Activated naive CD4-positive, alpha-beta T cell treated with Interleukin-2 at 50 U/mL for 16 hours (primary cell): ENCODE data around the gene TRAPPC3L.

ENCODE experiments used
- DNase-seq: peaks from one replicate; pipeline ENCODE4 v3.0.0-alpha.2; 2020

Gene TRAPPC3L

DNA sequence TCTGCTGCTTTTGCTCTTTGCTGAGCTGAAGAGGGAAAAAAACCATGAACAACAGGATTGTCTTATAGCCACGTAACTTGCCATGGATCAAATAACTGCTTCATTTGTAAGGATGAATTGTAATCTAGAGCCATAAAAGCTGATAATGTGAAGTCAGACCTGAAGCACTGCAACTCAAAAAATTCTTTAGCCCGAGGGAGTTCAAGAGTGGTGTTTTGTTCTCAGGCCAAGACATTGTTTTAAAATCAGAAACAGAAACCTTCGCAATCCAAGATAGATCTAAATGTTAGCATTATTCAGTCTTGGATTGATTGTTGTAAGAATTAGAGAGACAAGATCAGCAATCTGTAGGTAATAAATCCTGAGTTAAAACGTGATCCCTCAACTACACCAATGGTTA lies at the start of gene TRAPPC3L:
Gene TRAPPC3L (minus strand): TSS at position 34 of the 400 bp plus-strand sequence. CDS start 170 bp downstream, outside the sequence.
- DNase-seq, result no peak

DNA sequence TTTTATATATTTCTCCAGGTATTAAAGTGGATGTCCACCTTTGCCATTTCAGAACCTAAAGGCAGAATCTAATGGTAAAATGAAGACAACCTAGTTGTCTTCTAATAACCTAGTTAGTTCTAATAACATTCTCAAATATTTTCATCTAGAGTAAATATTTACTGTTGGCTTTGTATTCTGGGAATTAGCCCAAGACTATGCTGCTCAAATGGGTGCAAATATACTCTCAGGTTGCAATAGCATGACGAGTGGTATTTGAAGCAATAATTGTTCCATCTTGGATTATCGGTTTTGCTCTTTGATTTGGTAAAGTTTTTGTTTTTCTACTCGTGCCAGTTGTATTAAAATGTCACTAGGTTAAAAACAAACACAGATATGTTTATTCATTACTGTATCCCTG lies 49.8 kb upstream of the TRAPPC3L start:
- DNase-seq, result no peak

DNA sequence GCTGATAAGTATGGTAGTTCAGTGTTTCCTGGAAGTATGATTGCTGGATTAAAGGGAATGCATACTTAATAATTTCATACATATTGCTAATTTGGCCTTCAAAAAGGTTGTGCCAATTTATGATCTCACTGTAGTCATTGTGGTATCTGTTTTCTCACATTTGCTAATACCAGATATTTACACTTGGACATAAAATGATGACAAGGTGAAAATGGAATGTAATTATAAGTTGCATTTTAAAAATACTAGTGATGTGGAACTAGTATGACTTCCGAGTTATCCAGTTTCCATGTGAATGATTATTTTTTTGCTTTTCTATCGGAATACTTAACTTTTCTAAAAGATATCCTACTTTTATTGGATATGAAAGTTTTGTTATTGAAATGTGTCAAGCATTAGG lies 41.3 kb upstream of the TRAPPC3L start:
- DNase-seq, result no peak

DNA sequence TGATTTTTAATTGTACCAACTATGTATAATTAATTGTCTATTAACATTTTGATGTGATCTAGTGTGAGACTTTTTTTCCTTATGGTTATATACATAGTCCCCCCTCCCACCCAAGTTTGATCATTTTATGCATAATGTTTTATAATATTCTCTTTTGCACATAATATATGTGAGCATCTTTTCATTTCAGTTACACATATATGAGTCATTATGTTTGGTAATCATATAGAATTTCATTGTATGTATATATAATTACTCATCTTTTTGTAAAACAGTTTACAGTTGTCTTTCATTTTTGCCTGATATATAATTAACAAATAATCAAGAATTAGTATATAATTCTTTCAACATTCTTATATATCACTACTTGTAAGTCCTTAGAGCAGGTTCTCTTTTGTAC lies 40.8 kb upstream of the TRAPPC3L start:
- DNase-seq, result no peak

DNA sequence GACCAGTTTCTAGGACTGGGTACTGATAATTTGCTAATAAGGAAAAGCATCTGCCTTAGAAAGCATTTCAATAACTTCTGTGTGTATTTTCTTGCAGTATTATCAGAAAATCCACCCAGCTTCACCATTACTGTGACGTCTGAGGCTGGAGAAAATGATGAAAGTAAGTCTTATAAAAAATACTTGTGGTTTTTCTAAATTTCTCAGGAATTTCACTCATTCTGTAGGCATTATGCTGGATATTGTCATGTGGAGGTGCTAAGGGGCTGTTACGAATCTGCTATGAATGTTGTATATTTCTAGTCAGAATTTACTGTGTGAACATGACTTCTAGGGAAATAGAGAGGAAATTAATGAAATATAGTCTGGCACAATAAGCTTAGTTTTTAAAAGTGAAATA lies 34.7 kb upstream of the TRAPPC3L start:
- no peak for DNase-seq

DNA sequence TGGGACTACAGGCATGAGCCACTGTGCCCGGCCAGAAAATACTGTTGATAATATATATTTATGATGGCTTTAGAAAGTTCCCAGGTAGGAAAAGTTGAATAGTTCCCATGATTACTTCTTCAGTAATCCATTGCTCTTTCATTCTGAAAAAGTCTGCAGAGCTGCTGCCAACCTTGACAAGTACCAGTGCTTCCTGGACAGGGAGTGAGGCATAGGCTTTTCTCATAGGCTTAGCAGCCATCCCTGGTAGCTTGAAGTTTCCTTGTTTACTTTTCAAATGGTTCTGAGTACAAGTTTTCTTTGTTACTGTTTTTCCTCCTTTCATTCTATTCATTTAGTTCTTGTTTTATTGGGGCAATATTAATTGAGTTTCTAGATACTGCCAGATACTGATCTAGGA lies 33.7 kb upstream of the TRAPPC3L start:
- no peak for DNase-seq

DNA sequence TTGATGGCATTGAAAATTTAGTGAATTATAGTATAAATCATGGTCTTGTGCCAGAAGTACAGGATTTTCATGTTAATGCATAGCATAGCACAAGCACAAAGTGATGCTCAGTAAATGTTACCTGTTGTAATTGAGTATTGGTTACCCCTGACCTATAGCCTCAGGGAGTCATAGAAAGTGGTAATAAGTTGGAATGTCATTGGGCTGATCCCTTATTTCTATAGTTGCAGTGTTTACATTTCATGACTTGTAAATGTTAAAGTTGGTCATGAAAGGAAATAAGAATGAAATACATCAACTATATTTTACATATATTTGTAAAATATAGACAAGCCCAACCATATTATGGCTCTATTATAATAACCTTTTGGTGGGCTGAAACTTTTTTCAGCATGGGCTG lies 32.9 kb upstream of the TRAPPC3L start:
- no peak for DNase-seq

DNA sequence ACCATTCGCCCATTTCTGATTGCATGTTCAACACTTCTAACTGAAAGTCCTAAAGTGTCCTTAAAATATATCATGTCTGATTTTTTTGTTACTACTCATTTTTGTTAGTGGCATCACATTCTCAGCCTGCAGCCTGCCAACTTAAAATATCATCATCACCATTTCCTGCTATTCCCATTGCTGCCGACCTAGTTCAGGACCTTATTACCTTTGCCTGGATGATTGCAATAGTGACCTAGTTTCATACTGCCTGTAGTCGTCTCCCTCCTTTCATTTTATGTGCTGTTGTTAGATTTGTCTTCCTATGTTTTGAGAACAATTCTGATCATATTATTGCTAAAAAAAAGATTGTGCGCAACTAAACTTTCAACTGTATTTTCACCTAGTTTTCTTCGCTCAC lies 32.0 kb upstream of the TRAPPC3L start:
- no peak for DNase-seq

DNA sequence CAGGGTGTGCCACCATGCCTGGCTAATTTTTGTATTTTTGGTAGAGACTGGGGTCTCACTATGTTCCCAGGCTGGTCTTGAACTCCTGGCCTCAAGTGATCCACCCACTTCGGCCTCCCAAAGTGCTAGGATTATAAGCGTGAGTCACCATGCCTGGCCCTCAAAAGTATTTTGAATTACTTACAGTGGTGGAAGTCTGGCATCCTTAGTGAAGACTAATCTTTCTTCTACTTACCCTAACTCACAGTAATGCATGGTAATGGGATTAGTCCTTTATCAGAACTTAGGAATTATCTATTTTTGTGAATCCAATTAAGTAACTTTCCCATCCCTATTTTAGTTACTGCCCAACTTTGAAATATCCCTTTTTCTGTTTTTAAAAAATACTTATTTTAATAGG lies 29.7 kb upstream of the TRAPPC3L start:
- no peak for DNase-seq

DNA sequence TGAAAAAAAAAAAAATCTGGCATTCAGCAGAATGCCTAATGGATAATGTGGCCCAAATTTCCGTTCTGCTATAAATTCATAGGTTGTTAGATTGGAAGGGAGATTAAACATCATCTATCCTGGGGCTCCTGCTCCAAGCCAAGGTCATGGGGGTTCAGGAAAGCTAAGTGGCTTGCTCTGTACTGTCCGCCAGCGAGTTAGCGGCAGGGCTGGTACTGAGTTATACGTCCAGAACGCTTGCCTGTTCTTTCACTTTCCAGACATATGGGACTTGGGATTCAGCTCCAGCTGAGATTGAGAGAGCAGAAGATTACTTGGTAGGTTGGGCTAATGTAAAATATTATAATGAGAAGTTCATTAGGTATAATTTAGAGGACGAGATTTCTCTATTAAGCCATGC lies 26.7 kb upstream of the TRAPPC3L start:
- no peak for DNase-seq

DNA sequence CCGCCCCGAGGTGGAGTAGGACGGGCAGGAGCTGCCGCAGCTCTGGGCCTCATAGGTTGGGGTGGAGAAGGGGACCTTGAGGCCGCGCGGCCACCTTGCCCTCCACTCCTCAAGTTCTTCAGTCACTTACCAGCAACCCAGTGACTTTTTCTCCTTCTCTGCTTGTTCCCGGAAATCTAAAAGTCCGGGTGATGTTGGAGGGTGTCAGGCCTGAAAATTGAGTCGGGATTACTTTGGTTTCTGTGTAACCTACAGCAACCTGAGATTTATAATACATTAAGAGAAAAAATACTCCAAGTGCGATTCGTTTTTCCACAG lies 26.2 kb upstream of the TRAPPC3L start:
- DNase-seq, result no peak

DNA sequence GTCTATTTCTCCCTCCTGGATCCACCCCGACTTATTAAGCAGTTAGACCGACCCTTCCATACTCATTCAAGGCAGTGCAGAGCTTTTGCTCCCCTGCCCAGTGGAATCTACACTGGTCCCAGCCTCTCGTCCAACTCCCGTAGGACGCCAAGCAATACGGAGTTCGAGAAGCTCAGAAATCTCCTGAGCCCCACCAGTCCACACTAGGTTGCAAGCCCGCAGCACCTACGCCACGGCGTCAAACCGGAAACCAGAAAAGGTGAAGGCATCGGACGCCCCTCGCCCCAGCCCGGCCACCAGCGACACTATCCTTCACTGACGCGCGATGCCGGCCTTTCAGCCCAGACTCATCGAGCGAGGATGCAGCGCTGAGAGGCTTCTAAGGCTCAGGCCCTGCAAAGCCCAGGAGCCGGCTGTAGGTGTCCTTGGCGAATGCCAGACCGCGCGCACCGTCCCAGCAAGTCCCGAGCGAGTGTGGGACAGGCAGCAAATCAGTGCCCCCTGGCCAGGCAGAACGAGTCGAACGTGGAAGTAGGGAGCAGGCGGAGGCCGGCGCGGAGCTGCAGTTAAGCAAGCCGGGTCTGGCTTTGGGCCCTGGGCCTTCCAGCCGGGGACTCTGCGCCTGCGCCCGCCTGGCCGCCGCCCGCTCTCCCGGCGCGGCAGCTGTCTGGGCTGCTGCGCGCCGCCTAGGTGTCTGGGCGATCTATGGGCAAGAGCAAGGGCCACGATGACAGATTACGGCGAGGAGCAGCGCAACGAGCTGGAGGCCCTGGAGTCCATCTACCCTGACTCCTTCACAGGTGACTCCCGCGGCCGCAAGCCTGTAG lies 25.6 kb upstream of the TRAPPC3L start, which contains the start of gene RWDD1:
Gene RWDD1 (plus strand): TSS at position 649 of the 827 bp plus-strand sequence. CDS start 79 bp downstream, at position 728.
- DNase-seq, result peak; percentile 99

DNA sequence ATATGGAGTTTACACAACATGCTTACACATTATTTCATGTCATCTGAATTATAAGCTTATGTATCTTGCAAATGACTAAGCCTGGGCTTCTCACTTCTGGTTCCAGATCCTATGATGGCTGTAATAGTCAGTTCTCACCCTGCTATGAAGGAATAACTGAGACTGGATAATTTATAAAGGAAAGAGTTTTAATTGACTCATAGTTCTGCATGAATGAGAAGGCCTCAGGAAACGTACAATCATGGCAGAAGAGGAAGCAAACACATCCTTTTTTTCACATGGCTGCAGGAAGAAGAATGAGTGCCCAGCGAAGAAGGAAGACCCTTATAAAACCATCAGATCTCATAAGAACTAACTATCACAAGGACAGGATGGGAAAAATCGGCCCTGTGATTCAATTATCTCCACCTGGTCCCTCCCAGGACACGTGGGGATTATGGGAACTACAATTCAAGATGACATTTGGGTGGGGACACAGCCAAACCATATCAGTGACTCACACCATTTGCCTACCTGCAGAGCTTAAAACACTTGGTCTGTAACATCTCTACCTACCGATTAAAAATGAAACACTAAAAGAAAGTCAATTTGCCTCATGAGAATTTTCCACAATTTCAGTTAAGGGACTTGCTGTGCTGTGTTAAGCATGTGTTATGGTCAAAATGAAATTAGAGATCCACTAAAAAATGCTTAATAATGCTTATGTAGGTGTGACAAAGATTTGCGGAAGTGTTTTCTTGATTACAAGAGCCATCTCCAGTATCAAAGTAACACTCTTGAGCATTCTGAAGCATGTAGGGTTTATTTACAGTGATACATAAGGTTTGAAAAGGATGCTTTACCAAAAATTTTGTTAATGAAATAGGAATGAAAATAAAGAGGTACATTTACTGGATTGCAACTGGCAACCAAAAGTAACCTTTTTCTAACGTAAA lies 23.6 kb upstream of the TRAPPC3L start:
- no peak for DNase-seq

DNA sequence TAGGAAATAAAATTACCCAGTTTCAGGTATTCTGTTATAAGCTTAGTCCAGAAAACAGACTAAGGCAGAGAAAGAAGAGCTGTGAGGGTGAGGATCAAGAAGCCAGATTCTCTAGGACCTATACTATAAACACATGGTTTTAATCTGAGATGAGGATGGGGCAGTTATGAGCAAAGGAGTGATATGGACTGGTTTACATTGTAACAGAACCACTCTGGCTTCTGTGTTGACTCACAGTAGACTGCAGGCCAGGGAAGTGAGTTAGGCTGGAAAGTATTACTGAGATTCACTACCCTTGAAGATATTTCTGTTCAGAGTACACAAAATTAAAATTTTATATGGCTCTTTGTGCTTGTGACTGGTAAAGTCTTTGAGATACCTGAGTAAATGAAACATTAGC lies 22.6 kb upstream of the TRAPPC3L start:
- DNase-seq, result no peak

DNA sequence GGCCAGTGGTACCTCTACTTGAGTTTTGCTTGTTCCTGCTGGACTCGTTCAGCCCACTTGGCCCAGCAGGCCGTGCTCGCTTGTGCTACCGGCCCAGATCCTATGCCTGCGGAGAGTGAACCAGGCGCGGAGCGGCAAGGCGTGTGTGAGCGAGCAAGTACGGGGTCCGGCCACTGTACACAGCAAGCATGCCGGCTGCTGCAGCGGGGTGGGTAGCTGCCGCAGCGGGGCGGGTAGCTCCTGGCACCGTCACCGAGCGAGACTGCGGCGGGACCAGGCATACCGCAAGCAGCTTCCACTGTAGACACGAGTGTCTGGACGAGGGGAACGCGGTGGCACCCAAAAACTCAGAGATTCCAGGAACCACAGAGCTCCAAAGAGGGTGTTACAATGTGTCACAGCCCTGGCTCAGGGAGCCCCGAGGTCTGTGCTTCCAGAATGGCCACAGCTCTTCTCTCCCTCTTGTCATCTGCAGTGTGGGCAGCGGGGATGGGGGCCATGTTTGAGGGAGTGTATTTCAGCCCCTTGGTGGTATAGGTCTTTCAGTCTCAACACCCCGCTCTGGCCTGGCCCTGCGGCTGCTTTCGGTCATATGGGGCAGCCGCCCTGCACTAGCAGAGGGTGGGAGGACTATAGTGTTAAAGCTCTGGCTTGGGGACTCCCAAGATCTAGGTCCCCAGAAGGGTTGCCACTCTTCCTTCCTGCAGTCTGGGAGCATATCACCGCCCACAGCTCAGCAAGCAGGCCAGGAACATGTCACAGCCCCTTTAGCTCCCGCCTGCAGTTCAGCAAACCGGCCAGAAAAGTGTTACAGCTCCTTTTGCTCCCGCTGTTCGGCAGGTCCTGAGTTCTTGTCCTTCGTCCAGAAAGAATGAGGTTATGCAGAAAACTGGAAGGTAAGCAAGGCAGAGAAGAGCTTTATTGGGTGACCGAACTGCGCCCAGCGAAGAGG lies 19.7 kb upstream of the TRAPPC3L start:
- DNase-seq, result no peak

DNA sequence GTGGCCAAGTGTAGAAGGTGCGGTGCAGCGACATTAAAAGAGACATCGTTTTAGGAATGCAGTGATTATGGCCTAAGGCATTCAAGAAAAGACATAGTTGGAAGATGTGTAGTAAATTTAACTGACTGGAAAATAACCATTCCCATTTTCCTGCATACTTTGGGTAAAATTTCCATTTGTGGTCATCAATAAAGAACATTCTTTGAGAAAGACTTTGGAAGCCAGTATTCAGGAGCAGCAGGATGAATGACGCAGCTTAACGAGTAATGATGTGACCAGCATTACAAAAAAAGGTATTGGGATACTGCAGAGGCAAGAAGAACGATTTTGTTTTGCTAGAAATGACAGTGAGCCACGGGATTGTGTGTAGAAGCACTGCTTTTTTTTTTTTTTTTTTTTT lies 18.8 kb upstream of the TRAPPC3L start:
- no peak for DNase-seq

DNA sequence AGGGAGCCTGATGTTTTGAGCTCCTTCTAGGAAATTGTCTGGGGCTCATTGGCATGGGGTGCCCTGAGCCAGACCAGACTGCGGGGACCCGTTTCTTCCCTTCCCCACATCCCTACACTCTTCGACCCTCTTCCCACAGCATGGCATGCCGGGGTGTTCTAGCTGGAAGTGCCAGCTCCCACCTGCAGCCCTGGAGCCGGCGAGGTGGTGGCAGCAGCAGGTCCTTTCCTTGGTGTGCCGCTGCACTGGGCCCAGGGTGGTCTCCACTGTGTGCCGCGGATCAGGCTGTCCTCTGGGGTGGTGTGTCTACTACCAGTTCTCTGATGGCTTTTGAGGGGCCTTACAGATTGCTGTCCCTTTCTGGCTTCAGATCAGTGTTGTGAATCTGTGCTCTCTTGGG lies 18.3 kb upstream of the TRAPPC3L start:
- DNase-seq, result no peak

DNA sequence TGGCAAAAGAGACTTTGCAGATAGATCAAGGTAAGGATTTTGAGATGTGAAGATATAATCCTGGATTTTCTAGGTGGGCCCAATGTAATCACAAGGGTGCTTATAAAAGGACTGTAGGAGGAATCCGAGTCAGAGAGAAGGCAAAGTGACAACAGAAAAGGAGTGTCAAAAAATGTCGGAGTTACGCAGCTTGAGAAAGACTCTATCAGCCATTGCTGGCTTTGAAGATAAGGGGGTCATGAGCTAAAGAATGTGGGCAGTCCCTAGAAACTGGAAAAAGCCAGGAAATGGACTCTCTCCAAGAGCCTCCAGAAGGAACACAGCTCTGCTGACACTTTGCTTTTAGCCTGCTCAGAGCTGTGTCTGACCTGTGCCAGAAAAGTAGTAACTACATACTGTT lies 17.1 kb upstream of the TRAPPC3L start:
- DNase-seq, result no peak

DNA sequence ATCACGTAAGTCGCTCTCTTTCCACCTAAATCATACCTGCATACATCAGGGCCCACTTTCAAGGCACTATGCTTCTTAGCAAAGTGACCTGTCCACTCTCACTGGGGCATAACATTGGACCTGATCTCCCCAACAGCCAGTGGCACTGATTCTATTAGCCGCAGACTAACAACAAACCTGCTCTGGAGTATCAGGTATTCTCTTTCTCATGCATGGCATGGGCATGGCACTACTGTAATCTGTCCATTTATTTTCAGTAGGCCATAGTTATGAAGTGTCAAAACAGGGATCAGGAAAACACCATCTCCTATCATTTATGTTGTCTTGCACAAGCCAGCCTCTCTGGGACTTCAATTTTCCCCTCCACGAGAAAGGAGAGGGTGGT lies 16.5 kb upstream of the TRAPPC3L start:
- no peak for DNase-seq

DNA sequence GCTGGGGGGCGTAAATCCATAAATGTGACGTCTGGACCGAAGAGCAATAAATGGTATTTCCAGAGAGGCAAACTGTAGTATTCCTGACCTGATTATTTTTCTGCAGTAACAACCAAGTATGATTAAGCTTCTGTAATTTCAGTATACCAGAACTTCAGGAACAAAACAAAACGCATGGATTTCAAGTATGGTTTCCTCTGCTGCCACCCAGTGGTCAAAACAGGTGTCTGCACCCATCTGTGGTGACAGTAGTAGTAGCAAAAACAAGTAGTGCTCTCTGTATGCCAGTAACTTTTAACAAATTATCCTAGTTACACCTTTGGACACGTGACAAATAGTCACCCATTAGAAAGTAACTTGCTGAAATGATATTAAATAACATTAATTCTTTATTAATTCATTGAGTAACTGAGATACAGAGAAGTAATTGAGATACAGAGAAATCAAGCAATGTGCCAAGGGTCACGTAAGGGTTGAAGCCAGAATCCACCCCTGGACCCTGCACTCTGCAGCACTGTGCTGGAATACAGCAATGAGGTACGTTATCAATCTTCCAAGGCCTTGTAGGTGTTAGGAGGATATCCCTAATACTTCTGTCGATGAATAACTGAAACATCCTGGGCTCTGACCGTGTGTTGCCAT lies 16.0 kb upstream of the TRAPPC3L start:
- peak; percentile 70 for DNase-seq

DNA sequence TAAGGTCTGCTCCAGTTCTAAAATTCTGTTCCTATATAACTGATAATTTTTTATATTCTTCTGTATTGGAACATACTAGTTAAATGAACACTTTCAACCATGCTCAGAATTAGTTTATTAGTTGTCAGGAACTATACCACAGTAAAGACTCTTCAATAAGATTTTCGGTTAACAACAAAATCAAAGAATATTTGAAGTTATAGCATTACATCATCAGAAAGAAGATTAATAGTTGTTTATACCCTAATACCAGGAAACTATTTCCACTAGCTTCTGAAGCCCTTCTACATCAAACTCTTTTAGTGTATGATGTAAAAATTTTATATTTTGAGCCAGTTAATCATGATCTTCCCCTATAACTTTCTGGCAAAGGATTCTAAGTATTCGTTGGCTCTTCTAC lies 14.6 kb upstream of the TRAPPC3L start:
- no peak for DNase-seq

DNA sequence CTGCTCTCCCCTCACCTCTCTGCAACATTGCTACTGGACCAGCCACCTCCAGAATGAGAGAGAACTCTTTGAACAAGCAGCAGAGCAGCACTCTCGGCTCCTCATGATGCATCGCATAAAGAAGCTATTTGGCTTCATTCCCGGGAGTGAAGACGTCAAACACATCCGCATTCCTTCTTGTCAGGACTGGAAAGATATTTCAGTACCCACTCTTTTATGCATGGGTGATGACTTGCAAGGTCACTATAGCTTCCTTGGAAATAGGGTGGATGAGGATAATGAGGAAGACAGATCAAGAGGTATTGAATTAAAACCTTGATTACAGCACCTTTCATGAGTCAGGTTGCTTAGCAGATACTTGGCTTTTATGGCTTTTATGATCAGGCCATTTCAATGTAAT lies 12.4 kb upstream of the TRAPPC3L start:
- no peak for DNase-seq
